Stimulated activated CD4-positive, alpha-beta T cell treated with anti-CD3 and anti-CD28 coated beads, Interleukin-12 subunit alpha, Interleukin-12 subunit beta, amount 100 ng/mL, for 4 hours (primary cell): Measurements from ENCODE around the gene GABRD.
"Not testable (repeated sequence)": the region's sequence is repeated elsewhere in the genome, so short reads cannot be mapped to it uniquely, and the experiment has no call there.

ENCODE experiments used
- DNase-seq: peaks from one replicate; pipeline ENCODE4 v3.0.0-alpha.2; 2020

The GABRD gene, protein sequence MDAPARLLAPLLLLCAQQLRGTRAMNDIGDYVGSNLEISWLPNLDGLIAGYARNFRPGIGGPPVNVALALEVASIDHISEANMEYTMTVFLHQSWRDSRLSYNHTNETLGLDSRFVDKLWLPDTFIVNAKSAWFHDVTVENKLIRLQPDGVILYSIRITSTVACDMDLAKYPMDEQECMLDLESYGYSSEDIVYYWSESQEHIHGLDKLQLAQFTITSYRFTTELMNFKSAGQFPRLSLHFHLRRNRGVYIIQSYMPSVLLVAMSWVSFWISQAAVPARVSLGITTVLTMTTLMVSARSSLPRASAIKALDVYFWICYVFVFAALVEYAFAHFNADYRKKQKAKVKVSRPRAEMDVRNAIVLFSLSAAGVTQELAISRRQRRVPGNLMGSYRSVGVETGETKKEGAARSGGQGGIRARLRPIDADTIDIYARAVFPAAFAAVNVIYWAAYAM

GRCh38 chr1:2019172-2019543, at the start of gene GABRD:
Gene GABRD, plus strand, starts transcription at chr1:2019345. Its CDS starts 79 bp downstream, at chr1:2019424.
- peak; percentile 19 for DNase-seq

GRCh38 chr1:1969505-1969900, 49.6 kb upstream of the GABRD start:
- DNase-seq, result no peak

GRCh38 chr1:1969953-1970716, 49.0 kb upstream of the GABRD start:
- DNase-seq, result no peak

DNA sequence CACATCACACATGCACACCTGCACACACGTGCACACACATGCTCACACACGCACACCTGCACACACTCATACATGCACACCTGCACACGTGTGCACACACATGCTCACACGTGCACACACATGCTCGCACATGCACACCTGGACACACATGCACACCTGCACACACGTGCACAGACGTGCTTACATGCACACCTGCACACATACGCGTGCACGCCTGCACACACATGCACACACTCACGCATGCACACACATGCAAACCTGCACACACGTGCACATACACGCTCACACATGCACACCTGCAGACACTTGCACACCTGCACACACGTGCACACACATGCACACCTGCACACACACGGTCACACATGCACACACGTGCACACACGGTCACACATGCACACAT, 48.1 kb upstream of the GABRD start:
- no peak for DNase-seq

- DNase-seq, result no peak
Measured at GRCh38 chr1:1971688-1972087, 47.5 kb upstream of the GABRD start.

DNA sequence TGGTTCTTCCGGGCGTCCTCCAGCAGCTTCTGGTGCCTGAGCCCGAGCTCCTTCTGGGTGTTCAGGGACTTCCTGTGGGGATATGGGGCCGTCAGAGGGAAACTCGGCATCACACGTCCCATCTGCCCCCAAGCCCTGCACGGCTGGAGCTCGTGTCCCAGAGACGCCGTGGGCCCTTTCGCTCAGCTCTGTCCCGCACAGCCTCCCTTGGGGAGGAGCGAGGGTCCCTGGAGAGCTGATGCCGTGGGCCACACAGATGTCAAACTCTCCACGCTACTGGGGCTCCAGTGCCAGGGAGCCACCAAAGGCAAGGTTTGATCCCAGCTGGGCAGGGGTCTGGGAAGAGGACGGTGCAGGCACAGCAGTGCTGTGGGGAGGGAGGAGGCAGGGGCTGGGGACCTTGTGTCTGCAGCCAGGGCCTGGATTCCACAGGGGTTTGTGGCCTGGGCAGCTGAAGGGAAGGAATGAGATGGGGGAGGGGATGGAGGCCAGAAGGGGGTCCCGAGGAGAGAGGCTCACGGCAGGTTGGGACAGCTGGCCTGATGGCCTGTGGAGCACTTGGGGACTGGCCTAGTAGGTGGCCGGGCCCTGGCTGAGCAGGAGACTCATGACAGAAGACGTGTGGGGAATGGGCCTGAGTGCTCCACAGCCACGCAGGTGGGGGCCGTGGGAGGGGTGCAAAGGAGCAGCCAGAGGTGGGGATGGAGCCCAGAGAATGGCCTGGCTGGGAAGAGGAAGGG, 46.0 kb upstream of the GABRD start:
- DNase-seq, result no peak

DNA sequence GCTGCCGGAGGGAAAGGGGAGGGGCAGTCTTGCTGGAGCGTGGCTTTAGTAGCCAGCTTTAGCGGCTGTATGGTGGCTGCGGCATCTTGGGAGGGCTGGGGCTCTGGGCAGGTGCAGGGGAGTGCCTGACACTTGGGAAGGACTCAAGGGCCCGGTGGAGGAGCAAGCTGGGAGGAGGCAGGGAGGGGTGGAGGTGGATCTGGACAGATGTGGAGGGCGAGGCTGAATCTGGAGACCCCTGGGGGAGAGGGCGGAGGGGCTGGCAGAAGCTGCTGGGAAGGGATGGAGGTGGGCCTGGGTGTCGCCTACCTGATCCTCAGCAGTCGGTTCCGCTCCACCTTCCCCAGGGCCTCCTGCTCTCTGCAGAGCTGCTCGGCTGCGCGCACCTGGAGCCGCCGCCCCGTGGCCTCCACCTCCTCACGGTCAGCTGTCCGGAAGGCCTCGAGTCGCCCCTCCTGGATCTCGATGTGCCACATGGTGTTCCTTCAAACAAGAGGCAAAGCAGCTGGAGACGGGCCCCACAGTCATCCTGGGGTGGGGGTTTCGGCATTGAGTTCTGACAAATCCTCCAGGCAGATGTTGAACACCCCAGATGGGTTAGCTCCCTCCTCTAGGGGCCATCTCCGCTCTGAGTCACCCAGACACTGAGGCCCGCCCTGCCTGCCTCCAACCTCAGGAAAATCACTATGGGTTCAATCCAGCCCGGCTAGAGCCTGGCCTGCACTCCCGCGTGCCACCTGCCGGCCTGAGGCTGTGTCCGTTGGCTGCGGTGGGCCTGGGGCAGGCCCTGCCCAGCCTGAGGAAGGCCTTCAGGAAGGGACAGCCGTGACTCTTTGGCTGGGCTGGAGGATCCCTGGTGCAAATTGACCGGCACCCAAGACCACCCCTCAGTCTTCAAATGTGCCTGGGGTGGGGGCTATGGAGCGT, 45.2 kb upstream of the GABRD start:
- DNase-seq, result no peak

DNA sequence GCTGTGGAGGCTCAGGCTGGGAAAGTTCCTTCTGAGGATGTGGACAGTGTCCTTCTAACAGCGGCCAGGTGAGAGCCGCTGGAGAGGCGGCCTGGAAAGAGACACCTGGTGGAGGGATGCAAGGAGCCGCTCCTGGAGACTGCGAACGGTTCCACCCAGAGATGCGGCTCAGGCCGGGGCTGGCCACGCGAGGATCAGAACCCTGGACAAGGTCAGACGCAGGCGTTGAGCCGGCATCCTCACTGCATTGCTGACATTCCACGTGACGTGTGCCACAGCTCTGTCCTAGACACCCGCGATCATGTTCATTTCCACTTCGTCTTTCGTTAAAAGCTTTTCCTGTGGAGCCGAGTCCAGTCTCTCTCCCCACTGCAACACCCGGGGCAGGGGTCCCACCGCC, 44.3 kb upstream of the GABRD start:
- no peak for DNase-seq

GRCh38 chr1:1975535-1975934, 43.6 kb upstream of the GABRD start:
- no peak for DNase-seq

DNA sequence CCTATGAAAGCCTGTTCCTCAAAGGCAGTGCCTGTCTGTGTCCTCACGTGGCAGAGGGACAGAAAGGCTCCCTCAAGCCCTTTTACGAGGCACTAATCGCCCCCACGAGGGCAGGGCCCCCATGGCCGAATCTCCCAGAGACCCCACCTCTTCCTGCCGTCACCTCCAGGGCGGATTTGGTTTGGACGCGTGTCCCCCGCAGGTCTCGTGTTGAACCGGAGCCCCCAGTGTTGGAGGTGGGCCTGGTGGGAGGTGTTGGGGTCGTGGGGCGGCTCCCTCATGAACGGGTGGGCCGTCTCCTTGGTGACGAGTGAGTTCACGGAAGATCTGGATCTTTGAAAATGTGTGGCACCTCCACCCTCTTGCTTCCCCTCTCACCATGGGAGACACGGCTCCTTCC, 43.1 kb upstream of the GABRD start:
- no peak for DNase-seq

GRCh38 chr1:1978108-1978507, 41.0 kb upstream of the GABRD start:
- DNase-seq, result no peak

DNA sequence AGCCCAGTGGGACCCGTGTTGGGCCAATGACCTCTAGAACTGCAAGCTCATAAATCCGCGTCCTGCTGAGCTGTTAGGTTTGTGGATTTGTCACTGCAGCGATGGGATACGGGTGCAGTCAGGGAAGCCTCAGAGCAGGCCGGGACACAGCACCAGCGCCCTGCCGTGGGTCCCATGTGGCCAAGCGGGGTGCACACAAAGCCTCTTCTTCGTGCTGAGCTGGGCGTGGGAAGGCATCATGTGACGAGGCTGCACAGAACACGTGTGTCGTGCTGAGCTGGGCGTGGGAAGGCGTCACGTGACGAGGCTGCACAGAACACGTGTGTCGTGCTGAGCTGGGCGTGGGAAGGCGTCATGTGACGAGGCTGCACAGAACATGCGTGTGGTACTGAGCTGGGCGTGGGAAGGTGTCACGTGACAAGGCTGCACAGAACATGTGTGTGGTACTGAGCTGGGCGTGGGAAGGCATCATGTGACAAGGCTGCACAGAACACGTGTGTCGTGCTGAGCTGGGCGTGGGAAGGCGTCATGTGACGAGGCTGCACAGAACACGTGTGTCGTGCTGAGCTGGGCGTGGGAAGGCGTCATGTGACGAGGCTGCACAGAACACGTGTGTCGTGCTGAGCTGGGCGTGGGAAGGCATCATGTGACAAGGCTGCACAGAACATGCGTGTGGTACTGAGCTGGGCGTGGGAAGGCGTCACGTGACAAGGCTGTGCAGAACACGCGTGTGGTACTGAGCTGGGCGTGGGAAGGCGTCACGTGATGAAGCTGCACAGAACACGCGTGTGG, 40.3 kb upstream of the GABRD start:
- not testable (repeated sequence) for DNase-seq

DNA sequence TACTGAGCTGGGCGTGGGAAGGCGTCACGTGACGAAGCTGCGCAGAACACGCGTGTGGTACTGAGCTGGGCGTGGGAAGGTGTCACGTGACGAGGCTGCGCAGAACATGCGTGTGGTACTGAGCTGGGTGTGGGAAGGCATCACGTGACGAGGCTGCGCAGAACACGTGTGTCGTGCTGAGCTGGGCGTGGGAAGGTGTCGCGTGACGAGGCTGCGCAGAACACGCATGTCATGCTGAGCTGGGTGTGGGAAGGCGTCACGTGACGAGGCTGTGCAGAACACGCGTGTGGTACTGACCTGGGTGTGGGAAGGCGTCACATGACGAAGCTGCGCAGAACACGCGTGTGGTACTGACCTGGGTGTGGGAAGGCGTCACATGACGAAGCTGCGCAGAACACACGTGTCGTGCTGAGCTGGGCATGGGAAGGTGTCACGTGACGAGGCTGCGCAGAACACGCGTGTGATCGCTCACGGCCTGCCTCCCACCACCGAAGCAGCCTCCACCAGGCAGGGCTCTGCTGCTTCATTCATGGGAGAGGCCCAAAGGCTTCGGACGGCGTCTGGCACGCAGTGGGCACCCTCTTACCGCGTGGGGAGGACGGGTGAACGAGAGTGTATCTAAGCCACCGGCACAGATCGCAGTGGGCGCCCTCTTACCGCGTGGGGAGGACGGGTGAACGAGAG, 39.5 kb upstream of the GABRD start:
- DNase-seq, result no peak

GRCh38 chr1:1980467-1981141, 38.5 kb upstream of the GABRD start:
- DNase-seq, result no peak

- DNase-seq, result no peak
Measured at GRCh38 chr1:1981142-1981500, 38.0 kb upstream of the GABRD start.

DNA sequence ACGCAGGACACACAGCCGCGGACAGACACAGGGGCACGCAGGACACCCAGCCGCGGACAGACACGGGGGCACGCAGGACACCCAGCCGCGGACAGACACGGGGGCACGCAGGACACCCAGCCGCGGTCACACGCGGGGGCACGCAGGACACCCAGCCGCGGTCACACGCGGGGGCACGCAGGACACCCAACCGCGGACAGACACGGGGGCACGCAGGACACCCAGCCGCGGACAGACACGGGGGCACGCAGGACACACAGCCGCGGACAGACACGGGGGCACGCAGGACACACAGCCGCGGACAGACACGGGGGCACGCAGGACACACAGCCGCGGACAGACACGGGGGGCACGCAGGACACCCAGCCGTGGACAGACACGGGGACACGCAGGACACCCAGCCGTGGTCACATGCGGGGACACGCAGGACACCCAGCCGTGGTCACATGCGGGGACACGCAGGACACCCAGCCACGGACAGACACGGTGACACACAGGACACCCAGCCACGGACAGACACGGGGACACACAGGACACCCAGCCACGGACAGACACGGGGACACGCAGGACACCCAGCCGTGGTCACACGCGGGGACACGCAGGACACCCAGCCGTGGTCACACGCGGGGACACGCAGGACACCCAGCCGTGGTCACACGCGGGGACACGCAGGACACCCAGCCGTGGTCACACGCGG, 37.4 kb upstream of the GABRD start:
- DNase-seq, result not testable (repeated sequence)

- DNase-seq, result no peak
Measured at GRCh38 chr1:1982379-1983232, 36.5 kb upstream of the GABRD start.

DNA sequence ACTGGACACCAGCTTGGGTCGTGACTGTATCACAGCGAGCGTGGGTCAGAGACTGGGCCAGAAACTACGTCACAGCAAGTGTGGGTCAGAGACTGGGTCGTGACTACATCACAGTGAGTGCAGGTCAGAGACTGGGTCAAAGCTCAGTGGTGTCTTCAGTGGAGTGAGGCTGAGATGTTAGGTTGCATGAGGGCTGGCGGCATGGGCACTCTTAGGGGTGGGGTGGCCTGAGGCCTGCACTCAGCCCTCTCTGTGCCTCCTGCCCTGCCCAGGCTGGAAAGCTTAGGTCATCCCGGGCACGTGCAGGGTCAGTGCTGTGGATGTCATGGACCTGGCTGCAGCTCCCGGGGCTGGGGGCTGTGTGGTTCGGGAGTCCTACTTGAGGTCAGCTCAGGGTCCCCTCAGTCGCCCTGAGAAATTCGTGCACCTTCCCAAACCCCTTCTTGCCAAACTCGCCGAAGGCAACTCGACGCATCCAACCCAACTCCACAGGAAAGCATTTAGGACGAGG, 34.5 kb upstream of the GABRD start:
- no peak for DNase-seq
